GM13976 (cell line): Measurements from ENCODE around the gene CAMK1.
A peak's percentile ranks its signal among the peaks of the same experiment; 100 is the strongest.

Experiments
- DNase-seq: peaks from one replicate; pipeline ENCODE4 v3.0.0; 2012; ENCODE audit warnings: low spot score
- in situ Hi-C: fragments of 300-500 bp; cut with MboI; formaldehyde crosslinking; loops from one replicate; pipeline ENCODE4 v1.12.0; 2022; ENCODE audit warnings: low sequenced_read_pairs, mixed read lengths, inconsistent platforms; ENCODE audit not compliant: unreplicated experiment
- TF ChIP-seq, protein P1 (sequence below): IDR thresholded peaks from 2 replicates; pipeline ENCODE4 v1.5.1; 2012; ENCODE audit warnings: borderline replicate concordance, mild to moderate bottlenecking; ENCODE audit not compliant: insufficient read depth; ENCODE audit errors: extremely low read depth, missing control alignments, control extremely low read depth

Gene CAMK1

DNA sequence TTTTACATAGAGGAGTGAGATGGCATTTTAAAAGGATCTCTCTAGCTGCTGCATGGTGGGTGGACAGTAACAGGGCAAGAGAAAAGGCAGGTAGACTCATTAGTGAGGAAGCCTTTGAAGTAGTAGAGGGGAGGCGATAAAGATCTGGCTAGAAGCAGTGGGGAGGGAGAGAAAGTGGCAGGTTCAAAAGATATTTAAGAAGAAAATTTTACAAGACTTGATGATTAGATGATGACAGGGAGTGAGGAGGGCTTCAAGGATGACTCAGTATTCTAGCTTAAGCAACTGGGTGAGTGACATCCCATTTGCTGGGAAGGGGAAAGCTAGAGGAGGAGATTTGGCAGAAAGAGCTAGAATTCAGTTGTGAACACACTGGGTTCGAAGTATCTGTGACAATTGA lies 42.0 kb downstream of the CAMK1 start:
- DNase-seq: no peak
- TF ChIP-seq, protein P1, sequence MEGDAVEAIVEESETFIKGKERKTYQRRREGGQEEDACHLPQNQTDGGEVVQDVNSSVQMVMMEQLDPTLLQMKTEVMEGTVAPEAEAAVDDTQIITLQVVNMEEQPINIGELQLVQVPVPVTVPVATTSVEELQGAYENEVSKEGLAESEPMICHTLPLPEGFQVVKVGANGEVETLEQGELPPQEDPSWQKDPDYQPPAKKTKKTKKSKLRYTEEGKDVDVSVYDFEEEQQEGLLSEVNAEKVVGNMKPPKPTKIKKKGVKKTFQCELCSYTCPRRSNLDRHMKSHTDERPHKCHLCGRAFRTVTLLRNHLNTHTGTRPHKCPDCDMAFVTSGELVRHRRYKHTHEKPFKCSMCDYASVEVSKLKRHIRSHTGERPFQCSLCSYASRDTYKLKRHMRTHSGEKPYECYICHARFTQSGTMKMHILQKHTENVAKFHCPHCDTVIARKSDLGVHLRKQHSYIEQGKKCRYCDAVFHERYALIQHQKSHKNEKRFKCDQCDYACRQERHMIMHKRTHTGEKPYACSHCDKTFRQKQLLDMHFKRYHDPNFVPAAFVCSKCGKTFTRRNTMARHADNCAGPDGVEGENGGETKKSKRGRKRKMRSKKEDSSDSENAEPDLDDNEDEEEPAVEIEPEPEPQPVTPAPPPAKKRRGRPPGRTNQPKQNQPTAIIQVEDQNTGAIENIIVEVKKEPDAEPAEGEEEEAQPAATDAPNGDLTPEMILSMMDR: no peak
- in situ Hi-C loops: no loop called here

DNA sequence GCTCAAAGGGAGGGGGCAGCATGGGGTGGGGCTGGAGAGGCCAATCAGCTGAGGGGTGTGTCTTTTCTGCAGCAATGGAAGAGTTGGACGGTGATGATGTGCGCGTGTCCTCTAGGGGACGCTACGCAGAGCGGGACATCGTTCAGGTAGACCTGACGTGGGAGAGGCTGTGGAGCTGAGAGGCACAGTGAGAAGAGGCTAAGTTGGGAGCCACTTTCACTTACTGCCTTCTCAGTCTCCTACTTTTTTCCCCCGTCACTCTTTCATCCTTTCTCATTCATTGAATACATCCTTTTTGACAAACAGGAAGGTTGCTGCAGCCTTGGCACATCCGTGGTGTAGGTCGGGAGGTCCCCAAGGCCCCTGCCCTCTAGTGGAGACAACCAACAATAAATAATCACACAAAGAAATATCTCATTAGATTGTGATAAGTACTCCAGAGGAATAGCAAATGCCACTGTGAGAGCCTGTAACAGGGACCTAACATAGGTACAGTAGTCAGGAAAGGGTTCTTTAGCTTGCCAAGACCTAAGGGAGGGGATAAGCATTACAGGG lies 42.6 kb downstream of the CAMK1 start:
- DNase-seq: peak; percentile 56
- in situ Hi-C loops: no loop called here
- TF ChIP-seq, protein P1: peak; percentile 17

DNA sequence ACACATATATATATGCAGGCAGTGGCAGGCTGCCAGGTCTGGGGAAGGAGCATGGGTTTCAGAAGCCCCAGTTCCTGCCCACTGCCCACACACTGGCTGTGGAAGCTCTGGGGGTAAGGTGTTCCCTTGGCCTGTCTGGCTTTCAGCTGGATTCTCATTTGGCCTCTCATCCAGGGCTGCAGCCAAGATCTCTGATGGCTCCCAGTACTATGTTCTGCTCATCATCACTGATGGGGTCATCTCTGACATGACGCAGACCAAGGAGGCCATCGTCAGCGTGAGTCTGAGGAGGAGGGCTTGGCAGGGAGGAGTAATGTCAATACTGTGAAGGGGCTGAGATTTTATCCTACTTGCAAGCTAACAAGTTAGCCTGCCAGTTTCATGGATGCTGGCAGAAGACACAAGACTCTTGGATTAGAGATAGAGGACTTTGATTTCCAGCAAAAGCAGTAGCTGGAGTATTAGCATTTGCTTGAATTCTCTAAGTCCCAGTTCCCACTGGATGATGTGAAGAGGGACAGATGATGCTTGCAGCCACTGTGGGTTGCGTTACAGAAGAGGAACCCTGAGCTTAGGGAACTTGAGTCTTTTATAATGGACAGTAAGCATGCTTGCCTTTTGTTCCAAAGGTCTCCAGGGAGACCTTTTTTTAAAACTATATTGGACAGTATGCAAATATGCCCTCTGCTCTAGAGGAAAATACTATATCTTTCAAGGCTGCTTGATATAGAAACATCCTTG lies 43.8 kb downstream of the CAMK1 start:
- in situ Hi-C loops: no loop called here
- TF ChIP-seq, protein P1: no peak
- no peak for DNase-seq

DNA sequence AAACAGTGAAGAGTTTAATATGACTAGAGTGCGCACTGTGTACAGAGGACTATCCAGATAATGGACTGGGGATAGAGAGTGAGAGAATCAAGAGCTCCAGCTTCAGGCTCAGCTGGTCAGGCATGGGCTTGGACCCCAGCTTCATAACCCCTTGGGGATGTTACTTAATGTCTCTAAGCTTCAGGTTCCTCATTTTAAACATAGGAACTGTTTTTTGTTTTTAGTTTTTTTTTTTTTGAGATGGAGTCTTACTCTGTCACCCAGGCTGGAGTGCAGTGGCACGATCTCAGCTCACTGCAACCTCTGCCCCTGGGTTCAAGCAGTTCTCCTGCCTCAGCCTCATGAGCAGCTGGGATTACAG lies 48.1 kb downstream of the CAMK1 start:
- in situ Hi-C loops: no loop called here
- no peak for DNase-seq
- TF ChIP-seq, protein P1: no peak

DNA sequence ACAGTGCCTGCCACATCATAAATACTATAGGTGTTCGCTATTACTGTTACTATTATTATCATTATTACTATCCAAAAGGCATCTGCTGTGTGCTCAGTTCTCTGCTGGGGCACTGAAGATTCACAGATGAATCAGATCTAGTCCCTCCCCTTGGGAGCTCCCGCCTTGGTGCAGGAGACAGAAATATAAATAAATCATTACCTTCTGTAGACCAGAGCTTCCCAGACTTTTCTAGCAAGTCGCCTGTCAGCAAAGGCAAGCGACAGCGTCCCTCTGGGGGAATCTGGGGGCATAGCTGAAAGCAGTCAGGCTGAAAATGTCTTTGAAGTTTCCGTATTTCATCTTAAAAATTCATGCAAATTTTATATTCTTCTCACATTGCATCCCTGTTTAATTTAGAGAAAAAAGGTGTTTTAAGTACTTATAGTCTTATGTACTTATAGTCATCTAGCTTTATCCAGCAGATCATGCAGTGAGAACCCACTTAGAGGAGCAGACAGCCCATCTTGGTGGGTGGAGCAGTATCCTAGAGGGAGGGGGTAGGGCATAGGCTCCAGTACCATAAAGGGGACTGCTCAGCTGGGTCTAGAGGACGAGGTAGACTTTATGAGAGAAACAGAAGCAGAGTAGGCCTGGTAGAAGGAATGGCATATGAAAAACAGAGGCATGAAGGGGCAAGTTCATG lies 48.6 kb downstream of the CAMK1 start:
- in situ Hi-C loops: no loop called here
- no peak for DNase-seq

DNA sequence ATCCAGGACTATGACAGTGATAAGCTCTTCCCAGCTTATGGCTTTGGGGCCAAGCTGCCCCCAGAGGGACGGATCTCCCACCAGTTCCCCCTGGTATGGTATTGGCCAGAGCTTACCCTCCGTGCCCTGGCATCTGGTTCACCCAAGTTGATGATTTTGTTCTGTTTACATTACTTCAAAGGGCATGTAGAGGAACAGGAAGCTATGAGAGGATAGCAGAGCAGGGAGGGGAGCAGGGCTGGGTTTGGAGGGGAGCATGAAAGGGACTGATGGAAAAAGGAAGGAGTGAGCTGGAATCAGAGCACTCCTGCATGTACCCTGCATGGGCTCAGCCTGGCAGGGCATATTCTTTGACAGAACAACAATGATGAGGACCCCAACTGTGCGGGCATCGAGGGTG lies 51.6 kb downstream of the CAMK1 start:
- in situ Hi-C loops: no loop called here
- TF ChIP-seq, protein P1: no peak

More for the DNA sequence above, 48.6 kb downstream of the CAMK1 start:
- TF ChIP-seq, protein P1: no peak

More for the DNA sequence above, 51.6 kb downstream of the CAMK1 start:
- DNase-seq: no peak
